Activated effector memory CD4-positive, alpha-beta T cell treated with anti-CD3 and anti-CD28 coated beads, Interleukin-2, amount 50 U/mL, for 16 hours (primary cell): Measurements from ENCODE around the gene PPDPF.
A peak's percentile ranks its signal among the peaks of the same experiment; 100 is the strongest.

Source experiments
- DNase-seq: peaks from one replicate; pipeline ENCODE4 v3.0.0-alpha.2; 2020

PPDPF gene

GRCh38 chr20:63553251-63553932 is 32.8 kb downstream of the PPDPF start:
- peak; percentile 96 for DNase-seq

- DNase-seq, result peak; percentile 84
Observed at GRCh38 chr20:63553933-63554290, 33.3 kb downstream of the PPDPF start, which contains the start of gene FNDC11. Gene FNDC11, plus strand, starts transcription at chr20:63554159. Its CDS starts 1,505 bp downstream, at chr20:63555664.

DNA sequence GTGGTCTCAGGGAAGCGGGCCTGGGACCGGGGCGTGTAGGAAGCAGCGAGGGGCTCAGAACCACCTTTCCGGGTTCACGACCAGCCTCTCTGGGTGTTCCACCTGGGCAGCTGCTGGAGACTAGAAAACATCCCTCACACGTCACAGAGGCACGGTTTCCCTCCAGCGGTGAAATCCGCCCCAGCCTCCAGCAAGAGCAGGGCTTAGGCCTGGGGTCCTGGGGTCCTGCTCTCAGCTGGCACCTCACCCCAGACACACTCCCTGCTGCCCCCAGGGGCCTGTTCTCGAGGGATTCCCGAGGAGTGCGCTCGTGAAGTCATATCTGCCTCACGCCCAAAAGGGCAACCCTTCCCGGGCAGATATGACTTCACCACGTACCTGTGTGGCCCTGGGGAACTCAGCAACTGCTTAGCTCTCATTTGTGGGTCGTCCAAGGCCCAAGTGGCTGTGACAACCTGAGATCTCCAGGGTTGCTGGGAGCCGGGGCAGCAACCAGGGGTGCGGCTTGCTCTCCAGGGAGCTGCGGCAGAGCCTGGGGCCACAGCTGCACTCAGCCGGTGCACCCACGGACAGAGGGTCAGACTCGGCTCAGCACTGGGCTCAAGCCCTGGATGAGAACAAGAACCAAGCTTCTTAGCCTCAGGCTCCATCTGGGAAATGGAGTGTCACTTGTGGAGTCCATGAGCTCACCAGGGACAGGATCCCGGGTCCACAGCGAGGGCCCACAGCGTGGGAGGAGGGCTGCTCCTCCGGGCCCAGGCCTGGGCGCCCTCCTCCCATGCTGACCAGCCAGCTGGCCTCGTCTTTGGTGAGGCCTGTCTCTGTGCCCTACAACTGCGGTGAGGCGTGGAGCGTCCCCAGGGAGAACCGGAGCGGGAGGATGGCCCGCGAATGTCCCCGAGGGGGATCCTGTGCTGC is 34.1 kb downstream of the PPDPF start:
- no peak for DNase-seq

DNA sequence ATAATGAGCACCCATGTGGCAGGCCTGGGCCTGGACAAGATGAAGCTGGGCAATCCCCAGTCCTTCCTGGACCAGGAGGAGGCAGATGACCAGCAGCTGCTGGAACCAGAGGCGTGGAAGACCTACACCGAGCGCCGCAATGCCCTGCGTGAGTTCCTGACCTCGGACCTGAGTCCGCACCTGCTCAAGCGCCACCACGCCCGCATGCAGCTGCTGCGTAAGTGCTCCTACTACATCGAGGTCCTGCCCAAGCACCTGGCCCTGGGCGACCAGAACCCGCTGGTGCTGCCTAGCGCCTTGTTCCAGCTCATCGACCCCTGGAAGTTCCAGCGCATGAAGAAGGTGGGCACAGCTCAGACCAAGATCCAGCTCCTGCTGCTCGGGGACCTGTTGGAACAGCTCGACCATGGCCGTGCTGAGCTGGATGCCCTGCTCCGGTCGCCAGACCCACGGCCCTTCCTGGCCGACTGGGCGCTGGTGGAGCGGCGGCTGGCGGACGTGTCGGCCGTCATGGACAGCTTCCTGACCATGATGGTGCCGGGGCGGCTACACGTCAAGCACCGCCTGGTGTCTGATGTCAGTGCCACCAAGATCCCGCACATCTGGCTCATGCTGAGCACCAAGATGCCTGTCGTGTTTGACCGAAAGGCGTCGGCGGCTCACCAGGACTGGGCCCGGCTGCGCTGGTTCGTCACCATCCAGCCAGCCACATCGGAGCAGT is 35.3 kb downstream of the PPDPF start:
- no peak for DNase-seq

DNA sequence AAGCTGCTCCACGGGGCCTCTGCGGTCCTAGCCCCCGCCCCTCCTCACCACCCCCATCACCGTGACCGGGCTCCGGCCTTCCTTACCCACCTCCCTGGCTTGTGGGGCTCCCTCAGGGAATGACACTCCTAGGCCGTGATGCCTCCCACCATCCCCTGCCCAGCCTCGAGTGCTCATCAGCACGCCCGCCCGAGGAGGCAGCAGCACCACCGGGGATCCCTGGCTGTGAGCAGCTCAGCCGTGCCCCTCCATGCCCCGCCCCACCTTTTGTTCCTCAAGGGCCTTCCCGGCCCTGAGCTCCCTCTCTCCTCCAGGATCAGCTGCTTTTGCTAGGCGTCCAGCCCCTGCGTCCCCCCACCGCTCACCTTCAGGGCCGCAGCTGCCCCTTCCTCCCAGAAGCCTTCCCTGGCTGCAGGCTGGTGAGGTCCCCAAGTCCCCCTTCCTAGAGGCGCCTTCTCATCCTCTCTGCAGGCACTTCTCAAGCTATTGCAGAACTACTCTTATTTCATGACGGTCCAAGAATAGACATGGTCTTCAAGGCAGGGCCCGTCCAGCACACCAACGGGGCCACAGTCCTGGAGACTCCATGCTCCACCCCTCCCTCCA is 36.4 kb downstream of the PPDPF start:
- DNase-seq, result no peak

GRCh38 chr20:63557481-63557891 is 36.9 kb downstream of the PPDPF start:
- DNase-seq, result no peak

DNA sequence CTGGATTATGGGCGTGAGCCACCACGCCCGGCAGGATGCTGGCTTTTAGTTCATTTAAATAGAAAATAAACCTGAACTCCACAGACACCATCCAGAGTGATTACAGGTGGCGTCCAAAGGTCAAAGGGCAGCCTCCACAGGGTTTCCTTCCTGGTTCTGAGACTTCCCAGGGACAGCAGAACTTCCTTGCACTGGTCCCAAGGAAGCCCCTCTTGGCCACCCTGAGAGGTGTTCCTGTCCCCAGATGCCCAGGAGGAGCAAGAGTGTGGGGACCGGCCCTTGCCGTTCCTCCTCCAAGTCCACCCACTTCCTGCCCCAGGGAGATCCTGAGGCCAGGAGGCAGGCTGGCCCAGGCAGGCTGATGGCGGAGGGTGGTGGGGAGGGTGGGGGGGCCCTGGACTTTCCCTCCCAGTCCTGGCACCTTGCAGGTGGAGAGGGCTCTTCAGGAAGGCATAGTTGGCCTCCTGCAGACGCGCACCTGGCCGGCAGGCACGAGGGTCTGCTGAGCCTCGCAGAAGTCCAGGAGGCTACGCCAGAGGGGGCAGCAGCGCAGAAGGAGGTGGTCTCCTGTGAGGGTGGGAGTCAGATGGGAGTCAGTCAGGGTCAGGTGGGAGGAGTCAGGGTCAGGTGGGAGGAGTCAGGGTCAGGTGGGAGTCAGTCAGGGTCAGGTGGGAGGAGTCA is 38.4 kb downstream of the PPDPF start:
- DNase-seq, result no peak

DNA sequence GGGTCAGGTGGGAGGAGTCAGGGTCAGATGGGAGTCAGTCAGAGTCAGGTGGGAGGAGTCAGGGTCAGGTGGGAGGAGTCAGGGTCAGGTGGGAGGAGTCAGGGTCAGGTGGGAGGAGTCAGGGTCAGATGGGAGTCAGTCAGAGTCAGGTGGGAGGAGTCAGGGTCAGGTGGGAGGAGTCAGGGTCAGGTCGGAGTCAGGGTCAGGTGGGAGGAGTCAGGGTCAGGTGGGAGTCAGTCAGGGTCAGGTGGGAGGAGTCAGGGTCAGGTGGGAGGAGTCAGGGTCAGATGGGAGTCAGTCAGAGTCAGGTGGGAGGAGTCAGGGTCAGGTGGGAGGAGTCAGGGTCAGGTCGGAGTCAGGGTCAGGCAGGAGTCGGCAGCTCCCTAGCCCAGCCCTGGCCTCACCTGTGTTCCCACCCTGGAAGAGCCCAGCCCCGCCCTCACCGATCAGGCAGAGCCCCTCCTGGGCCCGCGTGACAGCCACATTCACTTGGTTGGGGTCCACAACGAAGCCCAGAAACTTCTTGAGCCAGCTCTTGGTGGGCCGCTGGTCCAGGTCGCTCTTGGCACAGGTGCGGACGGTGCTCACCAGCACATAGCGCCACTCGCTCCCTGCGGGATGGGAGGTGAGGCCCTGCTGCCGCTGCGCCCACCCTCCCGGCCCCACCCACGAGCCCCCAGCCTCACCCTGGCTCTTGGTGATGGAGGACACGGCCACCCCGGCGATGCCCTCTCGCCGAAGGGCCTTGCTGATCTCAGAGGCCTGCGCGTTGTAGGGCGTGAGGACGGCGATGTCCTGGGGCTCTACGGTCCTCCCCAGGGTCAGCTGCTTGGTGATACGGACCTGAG is 39.1 kb downstream of the PPDPF start:
- peak; percentile 78 for DNase-seq

DNA sequence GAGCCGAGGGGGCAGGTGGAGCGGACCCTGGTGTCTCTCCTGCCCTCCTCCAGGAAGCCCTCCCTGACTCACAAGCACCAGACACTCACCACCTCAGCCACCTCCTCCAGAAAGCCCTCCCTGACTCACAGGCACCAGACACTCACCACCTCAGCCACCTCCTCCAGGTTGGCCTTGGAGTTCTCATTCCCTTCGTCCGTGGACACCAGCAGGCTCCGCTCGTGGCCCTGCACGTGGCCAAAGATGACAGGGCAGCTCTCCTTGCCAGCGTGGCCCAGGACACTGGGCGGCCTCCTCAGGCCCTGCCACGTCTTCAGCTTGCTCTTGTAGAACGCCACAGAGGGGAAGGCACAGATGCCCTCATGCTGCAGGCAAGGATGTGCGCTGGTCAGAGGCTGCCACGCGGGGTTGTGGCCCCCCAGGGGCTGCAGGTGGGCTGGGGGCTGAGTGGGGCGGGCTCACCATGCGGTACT is 39.8 kb downstream of the PPDPF start:
- DNase-seq, result no peak

DNA sequence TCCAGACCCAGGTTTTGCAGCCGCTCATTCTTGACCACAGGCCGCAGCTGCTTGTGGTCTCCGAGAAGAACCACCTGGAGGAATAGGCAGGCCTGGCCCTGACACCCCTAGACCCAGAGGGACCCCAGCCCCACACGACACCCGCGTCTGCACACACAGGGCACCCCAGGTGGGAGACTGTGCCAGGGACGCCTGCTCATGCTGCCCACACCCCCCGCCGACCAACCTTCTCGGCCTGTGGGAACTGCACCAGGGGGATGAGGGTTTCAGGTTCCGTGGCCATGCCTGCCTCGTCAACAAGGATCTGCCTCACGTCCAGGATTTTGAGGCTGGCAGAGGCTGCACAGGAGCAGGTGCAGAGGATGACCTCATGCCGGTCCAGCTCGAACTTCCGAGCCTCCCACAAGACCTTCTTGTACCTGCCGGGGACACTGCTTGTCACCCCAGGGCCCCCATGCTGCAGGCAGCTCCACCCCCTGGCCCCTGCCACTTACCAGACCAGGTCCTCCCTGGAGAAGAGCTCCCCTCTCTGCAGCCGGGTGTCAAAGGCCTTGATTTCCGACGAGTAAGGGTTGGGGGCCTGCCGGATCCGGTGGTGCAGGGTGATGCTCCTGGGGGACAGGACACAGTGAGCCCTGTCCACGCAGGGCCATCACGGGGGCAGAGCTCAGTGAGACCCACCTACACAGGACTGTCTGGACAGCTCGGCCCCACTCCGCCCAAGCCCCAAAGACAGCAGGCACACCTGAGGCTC is 40.5 kb downstream of the PPDPF start:
- no peak for DNase-seq

GRCh38 chr20:63561624-63562396 is 41.2 kb downstream of the PPDPF start:
- DNase-seq, result no peak

DNA sequence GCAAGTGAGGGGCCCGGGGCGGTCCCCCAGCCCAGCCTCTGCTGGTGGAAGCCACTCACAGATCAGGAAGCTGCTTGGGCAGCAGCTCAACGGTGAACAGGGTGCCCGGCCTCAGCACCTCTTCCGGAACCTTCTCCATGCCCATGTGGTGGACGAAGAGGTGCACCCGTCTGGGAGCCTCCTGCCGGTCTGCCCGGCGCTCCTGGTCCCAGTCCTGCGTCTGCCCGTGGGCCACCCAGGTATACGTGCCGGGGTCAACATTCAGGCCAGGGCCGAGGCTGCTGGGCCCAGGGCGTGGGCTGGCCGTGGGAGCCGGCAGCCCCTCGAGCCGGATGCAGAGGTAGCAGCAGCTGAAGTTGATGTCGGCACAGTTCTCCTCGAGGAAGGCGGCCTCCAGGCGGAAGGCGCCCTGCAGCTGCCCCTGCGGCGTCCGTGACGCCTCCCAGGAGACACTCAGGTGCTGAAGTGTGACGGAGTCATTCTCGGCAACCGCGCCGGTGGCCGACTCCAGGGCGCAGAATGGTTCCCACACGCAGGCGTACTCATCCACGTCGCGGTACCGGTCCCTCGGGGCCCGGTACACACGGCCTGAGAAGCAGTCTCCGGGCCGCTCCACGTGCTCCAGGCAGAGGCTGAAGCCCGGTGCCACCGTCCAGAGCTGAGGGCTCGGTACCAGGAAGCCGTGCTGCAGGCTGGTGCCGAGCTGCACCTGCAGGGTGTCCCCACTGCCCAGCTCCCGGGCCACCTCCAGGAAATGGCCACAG is 42.1 kb downstream of the PPDPF start:
- no peak for DNase-seq

GRCh38 chr20:63563225-63563935 is 42.8 kb downstream of the PPDPF start:
- DNase-seq, result no peak

- DNase-seq, result no peak
Observed at GRCh38 chr20:63564036-63564810, 43.7 kb downstream of the PPDPF start.

DNA sequence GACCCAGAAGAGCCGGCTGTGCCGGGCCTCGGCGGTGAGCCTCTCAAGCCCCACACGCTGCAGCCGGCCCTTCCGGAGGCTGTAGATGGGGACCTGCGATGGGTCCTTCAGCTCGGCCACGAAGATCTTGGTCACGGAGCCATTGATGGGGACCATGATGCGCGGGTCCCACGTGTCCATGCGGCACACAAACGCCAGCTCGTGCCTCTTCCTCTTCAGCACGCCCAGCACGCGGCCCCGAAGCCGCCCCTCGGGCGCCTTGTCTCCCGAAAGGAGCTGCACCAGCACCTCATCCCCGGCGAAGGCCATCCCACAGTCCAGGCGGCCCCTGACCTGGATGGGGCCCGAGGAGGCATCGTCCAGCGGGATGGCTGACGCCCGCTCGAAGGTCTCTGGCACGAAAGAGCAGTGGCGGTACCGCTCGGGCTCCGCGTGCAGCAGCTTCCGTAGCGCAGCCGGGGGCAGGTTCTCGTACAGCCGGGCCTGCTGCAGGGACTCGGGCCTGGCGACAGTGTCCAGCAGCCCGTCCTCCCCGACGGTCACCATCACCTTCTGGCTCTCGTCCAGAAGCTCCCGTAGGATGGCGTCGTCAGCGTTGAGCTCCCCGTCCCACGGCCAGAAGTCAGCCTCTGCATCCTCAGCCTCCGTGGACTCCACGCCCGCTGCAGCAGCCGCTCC is 44.6 kb downstream of the PPDPF start:
- DNase-seq, result no peak

DNA sequence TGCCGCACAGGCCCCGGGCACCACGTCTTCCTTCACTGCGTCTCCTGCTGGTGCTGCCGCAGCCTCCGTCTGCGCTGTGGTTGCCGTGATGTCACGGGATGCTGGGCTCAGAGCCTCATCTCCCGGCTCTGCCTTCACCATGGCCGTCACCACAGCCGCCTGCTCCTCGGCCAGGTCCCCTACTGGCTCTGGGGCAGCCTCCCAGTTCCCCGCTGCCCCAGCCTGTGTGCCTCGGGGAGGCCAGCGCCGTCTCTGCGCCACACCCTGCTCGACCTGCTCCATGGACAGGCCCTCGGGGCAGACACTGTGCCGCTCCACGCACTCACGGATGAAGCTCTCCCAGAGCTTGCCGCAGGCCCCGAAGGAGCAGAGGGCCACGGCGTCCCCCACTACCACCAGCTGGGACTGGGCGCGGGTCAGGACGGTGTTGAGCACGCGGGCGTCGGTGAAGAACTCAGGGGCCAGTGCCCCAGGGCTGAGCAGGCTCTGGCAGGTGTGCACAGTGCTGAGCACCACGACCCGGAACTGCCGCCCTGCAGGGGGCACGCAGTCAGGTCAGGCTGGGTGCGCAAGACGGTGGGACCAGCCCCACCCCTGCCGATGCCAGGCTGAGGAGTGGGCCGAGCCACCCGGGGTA is 45.3 kb downstream of the PPDPF start:
- no peak for DNase-seq
